GM12878 (cell line): ENCODE results near the gene P2RY11. TPM values are rescaled to one million over a fixed set of nuclear protein-coding genes. Genes with fewer than 3 reads are reported as not detected.

Experiments
- ATF7 ChIP-seq: fragments of 450-650 bp; IDR thresholded peaks from 2 replicates; pipeline ENCODE4 v1.6.1; 2016; ENCODE audit warnings: low read depth, mild to moderate bottlenecking
- CBX5 ChIP-seq: sonication (generic); IDR thresholded peaks from 2 replicates; pipeline ENCODE4 v1.6.1; 2016; ENCODE audit warnings: low read depth, moderate library complexity, mild to moderate bottlenecking, inconsistent platforms
- HCFC1 ChIP-seq: fragments of 150-350 bp; IDR thresholded peaks from 2 replicates; pipeline ENCODE4 v1.6.1; 2014; ENCODE audit warnings: low read length
- IKZF2 ChIP-seq, 2 experiments: fragments of 450-650 bp; IDR thresholded peaks; 2 replicates each; pipeline ENCODE4 v1.6.1; 2017; ENCODE audit warnings: mild to moderate bottlenecking in 2 of 2, moderate library complexity in 2 of 2
- MYC ChIP-seq: IDR thresholded peaks from 2 replicates; pipeline ENCODE4 v1.6.1; 2011; ENCODE audit warnings: mild to moderate bottlenecking, low read length, moderate library complexity, inconsistent platforms; ENCODE audit not compliant: insufficient read depth, insufficient replicate concordance, insufficient read length, severe bottlenecking
- NFIC ChIP-seq: IDR thresholded peaks from 2 replicates; pipeline ENCODE4 v1.6.1; 2012; ENCODE audit warnings: low read depth, mild to moderate bottlenecking, inconsistent platforms, low read length, moderate library complexity
- RELA ChIP-seq: fragments of 450-650 bp; IDR thresholded peaks from 2 replicates; pipeline ENCODE4 v1.8.0; 2014; ENCODE audit warnings: borderline replicate concordance; ENCODE audit not compliant: partially characterized antibody
- RUNX3 ChIP-seq: IDR thresholded peaks from 2 replicates; pipeline ENCODE4 v1.6.1; 2012; ENCODE audit warnings: low read length, inconsistent platforms
- TCF12 ChIP-seq: IDR thresholded peaks from 2 replicates; pipeline ENCODE4 v1.6.1; 2011; ENCODE audit warnings: low read depth, mild to moderate bottlenecking, low read length
- ZNF592 ChIP-seq: fragments of 450-650 bp; IDR thresholded peaks from 2 replicates; pipeline ENCODE4 v1.6.1; 2017; ENCODE audit warnings: mild to moderate bottlenecking, moderate library complexity
- polyA plus RNA-seq, 11 experiments: library from polyadenylated mRNA; depleted of rRNA in 4 of 11; unstranded in 6 of 11; stranded (reverse) in 5 of 11; fragments of >200 nt; fragmentation: Nextera tagmentation in 4 of 11; fragmentation: Illumina TruSeq in 1 of 11; extraction: Ambion mirVana in 4 of 11; extraction: Trizol in 1 of 11; gene quantifications; 1 replicate in 1 of 11; 2 replicates in 10 of 11; pipeline versions ENCODE4 v1.2.1 to v1.2.3, GENCODE V29; 2011 to 2016; ENCODE audit warnings: inconsistent platforms in 2 of 11, missing spikeins in 2 of 11, low read depth in 1 of 11
- total RNA-seq, 4 experiments: library from RNA; depleted of rRNA in 3 of 4; stranded (reverse); fragments of >200 nt in 3 of 4; fragmentation: Illumina TruSeq in 1 of 4; extraction: Trizol in 1 of 4; gene quantifications; 2 replicates each; pipeline versions ENCODE4 v1.2.1 to v1.2.3, GENCODE V29; 2013 to 2021

P2RY11 gene
- total and polyA plus RNA-seq, 10 of the 15 experiments (the other 5 are each of a cell fraction or from before 2014, with no cell fraction given), result 0.14 to 46.5 (median 7.6) TPM

GRCh38 chr19:10102787-10103236 is 8.7 kb upstream of the P2RY11 start (continued):
- TF ChIP-seq ZNF592 (no peak), RUNX3 (peak; percentile 61), HCFC1 (no peak), NFIC (peak; percentile 1; the same call in 1 of the 2 replicates), CBX5 (no peak), IKZF2 (IDR thresholded peaks at IDR 0.05) (peak; percentile 93 to 95), MYC (peak; percentile 38), RELA (no peak), TCF12 (peak; percentile 94), ATF7 (peak; percentile 38; the same call in 1 of the 2 replicates)
- TF ChIP-seq, all 136 proteins: peak for 49
